ENCODE data around the gene TPD52L2. TPM values are rescaled to one million over a fixed set of nuclear protein-coding genes. Genes with fewer than 3 reads are reported as not detected.
"Not testable (repeated sequence)": the region's sequence is repeated elsewhere in the genome, so short reads cannot be mapped to it uniquely, and the experiment has no call there.

Gene TPD52L2
- total RNA-seq, 1 experiment from 2014 or later: 129 TPM

GRCh38 chr20:63891061-63892002 is 26.3 kb downstream of the TPD52L2 start:
- no peak for DNase-seq (ENCODE audit: low spot score)
- in situ Hi-C loops (cut with HindIII; ENCODE audit: low sequenced_read_pairs): no loop called here

DNA sequence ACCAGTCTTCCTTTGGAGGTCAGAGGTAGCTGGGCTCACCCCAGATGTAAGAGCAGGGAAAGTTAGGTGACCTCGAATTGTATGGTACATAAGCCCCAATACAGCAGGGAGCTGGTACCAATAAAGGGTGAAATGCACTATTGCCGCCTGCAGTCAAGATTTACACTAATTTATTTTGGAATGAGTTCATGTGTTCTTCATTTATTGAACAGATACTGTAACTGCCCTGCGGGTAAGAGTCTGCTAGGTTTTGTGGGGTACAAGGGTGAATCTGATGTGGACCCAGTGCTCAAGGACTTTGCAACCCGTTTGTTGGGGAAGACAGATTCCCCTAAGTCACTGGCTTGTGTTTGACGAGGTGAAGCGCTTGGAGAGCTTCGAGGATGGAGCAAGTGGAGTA is 27.3 kb downstream of the TPD52L2 start:
- no peak for DNase-seq (ENCODE audit: low spot score)
- in situ Hi-C loops (cut with HindIII; ENCODE audit: low sequenced_read_pairs): no loop called here

GRCh38 chr20:63893999-63894357 is 28.9 kb downstream of the TPD52L2 start:
- DNase-seq (ENCODE audit: low spot score): no peak
- in situ Hi-C loops (cut with HindIII; ENCODE audit: low sequenced_read_pairs): no loop called here

- in situ Hi-C loops (cut with HindIII; ENCODE audit: low sequenced_read_pairs): no loop called here
- peak; percentile 97 for DNase-seq (ENCODE audit: low spot score)
Measured at GRCh38 chr20:63894358-63895201, 29.5 kb downstream of the TPD52L2 start, which contains the start of gene DNAJC5. Gene DNAJC5 (plus strand): TSS chr20:63895126. CDS start chr20:63928346, 33,220 bp downstream.

DNA sequence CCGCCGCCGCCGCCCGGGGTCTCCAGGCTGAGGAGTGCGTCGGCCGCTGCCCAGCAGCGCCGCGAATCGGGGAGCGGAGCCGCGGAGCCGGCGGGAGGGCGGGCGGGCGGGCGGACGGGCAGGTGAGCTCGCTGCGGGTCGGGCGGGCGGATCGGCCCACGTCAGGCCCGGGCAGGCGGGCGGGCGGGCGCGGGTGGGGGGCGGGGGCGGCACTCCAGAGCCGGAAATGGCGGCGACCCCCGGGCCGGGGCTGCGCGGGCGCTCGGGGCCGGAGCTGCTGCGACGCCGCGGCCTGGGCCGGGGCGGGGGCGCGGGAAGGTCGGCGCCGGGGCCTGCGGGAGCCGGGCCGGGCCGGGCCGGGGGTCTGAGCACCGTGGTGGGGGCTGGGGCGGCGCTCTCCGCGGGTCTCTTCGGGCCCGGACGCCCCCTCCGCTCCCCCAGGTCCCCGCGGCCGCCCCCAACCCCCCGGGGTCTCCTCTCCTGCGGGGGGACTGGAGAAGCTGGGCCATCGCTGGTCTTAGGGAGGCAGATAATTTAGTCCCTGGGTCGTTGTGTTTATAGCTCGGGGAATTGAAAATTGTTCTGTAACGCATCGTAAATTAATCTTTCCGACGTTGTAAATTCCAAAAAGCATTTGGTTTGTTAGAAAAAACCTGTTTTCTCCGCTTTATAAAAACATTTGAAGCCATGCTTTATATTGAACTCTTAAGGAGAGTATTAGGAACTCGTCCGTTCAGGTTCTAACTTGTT is 30.3 kb downstream of the TPD52L2 start:
- no peak for DNase-seq (ENCODE audit: low spot score)
- in situ Hi-C loops (cut with HindIII; ENCODE audit: low sequenced_read_pairs): no loop called here

DNA sequence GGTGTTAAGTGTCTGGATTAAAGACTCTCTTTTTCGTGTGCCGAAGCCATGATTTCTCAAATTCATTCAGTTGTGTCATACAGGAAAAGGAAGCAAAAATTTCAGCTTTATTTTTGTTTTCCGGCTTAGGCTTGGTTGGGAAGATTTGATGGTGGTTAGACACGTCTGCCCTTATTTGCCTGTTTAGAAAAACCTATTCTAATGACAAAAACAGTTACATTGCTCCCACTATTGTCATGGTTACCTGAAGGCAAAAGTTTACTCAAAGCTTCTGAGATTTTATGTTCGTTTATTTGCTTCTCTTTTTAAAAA is 30.8 kb downstream of the TPD52L2 start:
- in situ Hi-C loops (cut with HindIII; ENCODE audit: low sequenced_read_pairs): no loop called here
- no peak for DNase-seq (ENCODE audit: low spot score)

DNA sequence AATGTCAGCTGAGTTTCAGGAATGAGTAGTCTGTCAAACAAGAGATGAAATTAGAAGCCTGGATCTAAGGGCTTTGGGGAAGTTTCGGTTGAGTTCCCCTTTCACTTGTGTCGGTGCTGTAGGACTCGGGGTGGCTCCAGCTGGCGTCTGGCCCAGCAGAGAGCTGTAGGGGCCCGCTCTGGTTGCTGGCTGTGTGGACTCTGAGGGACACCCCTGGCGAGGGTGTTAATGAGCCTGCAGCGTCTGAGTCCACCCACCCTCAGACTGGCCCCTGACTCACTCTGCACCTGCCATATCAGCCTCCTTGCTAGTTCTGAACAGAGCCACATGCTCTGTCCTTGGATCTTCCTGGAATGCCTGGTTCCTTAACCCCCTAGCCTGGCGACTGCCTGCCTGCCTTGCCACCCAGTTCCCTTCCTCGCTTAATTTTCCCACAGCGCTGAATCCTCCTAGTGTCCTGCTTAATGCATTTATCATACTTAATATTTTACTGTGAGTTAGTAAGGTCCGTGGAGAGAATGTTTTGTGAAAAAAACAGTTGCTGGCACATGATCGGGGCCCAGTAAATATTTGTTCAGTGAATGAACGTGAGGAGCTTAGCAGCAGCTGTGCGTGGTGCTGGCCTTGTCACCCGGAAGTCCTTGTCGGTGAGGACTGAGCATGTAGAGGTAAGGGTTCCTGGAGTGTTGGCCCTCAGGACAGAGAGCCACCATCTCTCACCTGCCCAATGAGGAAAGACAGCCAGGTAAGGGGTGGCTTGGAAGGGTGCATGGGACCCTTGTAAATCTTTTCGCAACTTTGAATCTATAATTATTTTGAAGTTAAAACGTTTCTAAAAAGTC is 31.4 kb downstream of the TPD52L2 start:
- no peak for DNase-seq (ENCODE audit: low spot score)
- in situ Hi-C loops (cut with HindIII; ENCODE audit: low sequenced_read_pairs): no loop called here

DNA sequence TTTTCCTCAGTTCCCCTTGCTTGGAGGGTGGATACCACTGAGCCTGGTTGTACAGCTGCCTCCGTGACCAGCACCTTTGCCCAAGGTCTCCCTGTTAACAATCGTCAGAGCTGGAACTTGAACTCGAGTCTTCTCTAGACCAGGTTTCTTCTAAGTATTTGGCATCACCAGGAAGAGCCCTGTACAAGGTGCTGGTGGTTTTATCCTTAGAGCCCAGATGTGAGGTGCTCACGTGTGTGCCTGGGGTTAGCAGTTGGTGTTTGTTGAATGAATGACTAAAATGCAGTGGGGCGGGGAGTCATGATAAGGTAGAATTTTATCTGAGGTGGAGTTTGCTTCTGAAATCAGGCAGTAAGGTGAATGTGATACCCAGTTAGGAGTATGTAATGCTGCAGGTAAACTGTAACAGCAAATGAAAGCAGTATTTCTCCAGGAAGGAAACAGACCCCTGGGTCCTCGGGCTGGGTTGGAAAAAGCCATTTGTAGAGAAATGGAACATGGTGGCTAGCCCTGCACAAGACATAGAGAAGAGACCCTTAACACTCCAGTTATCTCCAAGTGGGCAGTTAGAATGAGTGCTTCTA is 33.0 kb downstream of the TPD52L2 start:
- in situ Hi-C loops (cut with HindIII; ENCODE audit: low sequenced_read_pairs): no loop called here

GRCh38 chr20:63898882-63899558 is 34.0 kb downstream of the TPD52L2 start:
- no peak for DNase-seq (ENCODE audit: low spot score)
- in situ Hi-C loops (cut with HindIII; ENCODE audit: low sequenced_read_pairs): no loop called here

More for the DNA sequence above, 33.0 kb downstream of the TPD52L2 start:
- no peak for DNase-seq (ENCODE audit: low spot score)

DNA sequence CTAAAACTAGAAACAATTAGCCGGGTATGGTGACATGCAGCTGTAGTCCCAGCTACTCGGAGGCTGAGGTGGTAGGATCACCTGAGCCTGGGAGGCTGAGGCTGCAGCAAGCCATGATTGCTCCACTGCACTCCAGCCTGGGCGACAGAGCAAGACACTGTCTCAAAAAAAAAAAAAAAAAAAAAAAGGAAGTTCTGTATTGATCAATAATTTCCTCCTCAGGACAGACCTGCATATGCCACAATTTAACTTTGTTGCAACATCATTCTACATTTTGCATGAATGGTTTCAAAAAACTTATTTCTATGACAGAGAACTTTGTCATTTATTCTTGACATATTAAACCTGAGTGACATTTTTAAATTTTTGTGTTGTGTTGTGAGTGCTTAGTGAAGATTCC is 35.3 kb downstream of the TPD52L2 start:
- in situ Hi-C loops (cut with HindIII; ENCODE audit: low sequenced_read_pairs): no loop called here
- no peak for DNase-seq (ENCODE audit: low spot score)

DNA sequence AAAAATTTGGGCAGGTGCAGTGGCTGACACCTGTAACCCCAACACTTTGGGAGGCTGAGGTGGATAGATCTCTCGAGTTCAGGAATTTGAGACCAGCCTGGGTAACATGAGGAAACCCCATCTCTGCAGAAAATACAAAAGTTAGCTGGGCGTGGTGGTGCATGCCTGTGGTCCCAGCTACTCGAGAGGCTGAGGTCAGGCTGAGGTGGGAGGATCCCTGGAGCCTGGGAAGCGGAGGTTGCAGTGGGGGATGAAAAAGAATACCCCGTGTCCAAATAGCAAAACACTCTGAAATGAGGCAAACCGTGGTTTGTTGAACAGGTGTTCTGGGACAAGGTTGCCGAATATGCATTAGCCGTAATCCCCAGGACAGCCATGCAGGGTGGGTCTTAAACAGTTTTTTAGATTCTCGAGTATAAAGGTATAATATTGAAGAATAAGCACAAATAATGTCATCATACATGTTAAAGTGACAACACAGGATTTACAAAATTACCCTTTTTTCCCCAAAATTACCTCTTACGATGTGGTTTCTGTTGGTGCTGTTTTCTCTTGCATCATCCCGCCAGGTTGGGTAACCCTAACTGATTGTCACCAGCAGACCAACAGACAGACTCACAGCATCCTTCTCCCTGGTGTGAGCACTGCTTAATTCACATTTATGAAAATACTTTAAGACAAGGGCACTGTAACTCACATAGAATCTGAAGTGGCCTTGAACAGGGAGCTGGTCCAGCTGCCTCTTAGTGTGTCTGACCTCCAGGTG is 38.9 kb downstream of the TPD52L2 start:
- DNase-seq (ENCODE audit: low spot score): no peak
- in situ Hi-C loops (cut with HindIII; ENCODE audit: low sequenced_read_pairs): no loop called here

DNA sequence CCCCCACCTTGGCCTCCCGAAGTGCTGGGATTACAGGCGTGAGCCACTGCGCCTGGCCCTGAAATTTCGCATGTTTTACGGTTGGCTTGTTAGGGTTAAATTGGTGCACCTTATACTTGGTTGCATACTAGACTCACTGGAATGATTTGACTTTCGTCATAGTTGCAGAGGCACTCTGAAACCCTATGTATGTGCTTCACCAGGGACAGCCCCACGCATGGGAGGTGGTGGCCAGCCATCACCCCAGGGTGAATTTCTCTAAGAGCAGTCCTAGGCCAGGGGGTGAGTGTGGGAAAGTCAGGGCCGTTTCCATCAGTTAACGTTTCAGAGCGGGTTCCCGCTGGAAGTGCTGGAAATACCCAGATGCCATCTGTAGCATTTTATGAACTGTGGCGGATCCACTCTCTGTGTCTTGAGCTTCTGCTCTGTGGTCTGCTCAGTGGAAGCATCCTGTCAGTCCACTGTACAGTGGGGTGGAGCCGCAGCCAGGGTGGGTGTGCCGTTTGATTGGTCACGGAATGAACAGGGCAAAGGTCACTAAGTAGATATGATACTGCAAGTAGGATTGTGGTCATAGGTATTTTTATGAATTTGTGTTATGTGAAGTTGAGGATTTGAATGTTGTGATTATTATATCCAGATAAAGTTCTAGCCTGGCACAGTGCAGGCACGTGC is 43.1 kb downstream of the TPD52L2 start:
- in situ Hi-C loops (cut with HindIII; ENCODE audit: low sequenced_read_pairs): no loop called here
- no peak for DNase-seq (ENCODE audit: low spot score)

DNA sequence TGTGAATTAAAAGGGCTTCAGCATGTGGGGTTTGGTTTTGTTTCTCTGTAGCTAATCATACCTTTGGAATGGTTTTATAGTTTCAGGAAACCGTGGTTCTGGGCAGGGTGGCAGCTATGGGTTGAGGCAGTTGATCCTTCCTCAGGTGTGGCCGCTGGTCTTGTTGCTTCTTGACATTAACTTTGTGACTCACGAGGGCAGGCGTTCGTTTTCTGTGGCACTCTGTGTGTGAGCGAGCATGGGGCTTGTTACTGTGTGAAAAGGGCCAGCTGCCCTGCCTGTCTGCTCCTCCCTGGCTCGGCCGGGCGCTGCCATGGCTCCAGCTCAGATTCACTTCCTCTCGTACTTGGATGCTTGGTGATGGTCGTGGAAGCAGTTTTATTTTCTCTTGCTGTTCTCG is 46.1 kb downstream of the TPD52L2 start:
- in situ Hi-C loops (cut with HindIII; ENCODE audit: low sequenced_read_pairs): no loop called here
- peak; percentile 71 for DNase-seq (ENCODE audit: low spot score)

DNA sequence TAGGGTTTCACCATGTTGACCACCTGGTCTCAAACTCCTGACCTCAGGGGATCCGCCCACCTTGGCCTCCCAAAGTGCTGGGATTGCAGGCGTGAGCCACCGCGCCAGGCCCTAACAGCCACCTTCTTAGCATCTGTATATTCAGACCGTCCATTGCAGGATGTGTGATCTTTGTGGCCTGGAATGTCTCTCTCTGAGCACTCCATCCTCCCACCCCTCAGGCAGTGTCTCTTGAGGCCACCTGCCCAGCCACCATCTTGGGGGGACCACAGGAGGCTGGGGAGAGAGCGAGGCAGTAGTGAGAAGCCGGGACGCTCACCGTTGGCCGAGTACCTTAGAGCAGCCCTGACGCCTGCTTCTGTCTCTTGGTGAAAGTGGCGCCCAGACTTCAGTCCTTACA is 48.7 kb downstream of the TPD52L2 start:
- no peak for DNase-seq (ENCODE audit: low spot score)
- in situ Hi-C loops (cut with HindIII; ENCODE audit: low sequenced_read_pairs): no loop called here

DNA sequence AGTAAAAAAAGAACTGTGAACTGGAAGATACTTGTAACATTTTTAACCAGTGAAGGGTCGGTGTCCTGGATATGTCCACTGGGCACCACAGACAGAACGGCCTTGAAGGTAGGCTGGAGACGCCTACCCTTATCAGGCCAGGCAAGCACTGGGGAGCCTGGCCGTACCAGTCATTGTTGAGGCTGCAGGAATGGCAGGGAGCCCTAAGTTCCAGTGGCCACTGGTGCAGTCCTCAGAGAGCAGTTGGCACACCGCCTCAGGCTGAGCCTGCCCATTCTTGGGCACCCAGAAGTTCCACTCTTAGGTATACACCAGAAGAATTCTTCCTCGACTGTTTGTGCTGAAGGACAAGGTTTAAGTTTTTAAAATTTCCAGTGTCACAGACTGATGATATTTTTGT is 50.4 kb downstream of the TPD52L2 start:
- DNase-seq (ENCODE audit: low spot score): no peak
- in situ Hi-C loops (cut with HindIII; ENCODE audit: low sequenced_read_pairs): no loop called here

- not testable (repeated sequence) for DNase-seq (ENCODE audit: low spot score)
Measured at GRCh38 chr20:63916371-63916939, 51.4 kb downstream of the TPD52L2 start.

More at GRCh38 chr20:63916371-63916939, 51.4 kb downstream of the TPD52L2 start:
- in situ Hi-C loops (cut with HindIII; ENCODE audit: low sequenced_read_pairs): not testable (repeated sequence)

All from G401 (cell line).